Neural progenitor cell (in vitro differentiated cells): ENCODE measurements around the gene HPSE.
A peak's percentile ranks its signal among the peaks of the same experiment; 100 is the strongest.

ENCODE experiments used
- CTCF ChIP-seq: fragments of 200-600 bp; sonication (generic); IDR thresholded peaks from 2 replicates; pipeline ENCODE4 v1.5.1; 2017; ENCODE audit warnings: antibody characterized with exemption, mild to moderate bottlenecking
- EZH2 ChIP-seq: fragments of 200-600 bp; sonication (generic); IDR thresholded peaks from 2 replicates; pipeline ENCODE4 v1.6.1; 2017; ENCODE audit warnings: antibody characterized with exemption, mild to moderate bottlenecking, moderate library complexity
- EZH2phosphoT487 ChIP-seq: fragments of 200-600 bp; sonication (generic); IDR thresholded peaks from 2 replicates; pipeline ENCODE4 v1.6.1; 2017; ENCODE audit warnings: antibody characterized with exemption

DNA sequence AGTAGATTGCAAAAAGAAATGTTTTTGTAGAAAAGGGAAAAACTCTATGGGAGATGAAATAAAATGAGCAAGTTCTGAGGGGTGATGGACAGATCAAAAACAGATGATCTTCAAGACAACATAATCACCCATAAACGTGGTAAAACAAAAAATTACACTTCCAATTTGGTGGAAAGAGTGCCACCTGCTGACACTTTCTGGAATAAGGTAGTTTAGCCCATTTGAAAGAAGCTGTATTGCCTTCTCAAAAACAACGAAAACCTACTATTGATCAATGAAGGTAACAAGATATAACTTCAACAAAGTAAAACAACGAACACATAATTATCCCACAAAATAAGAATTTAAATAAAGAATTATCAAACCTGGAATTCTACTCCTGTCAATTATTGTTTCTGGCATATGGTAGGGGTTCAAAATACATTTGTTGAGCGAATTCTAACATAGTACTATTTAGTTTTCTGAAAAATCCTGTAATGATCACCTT, 52.6 kb downstream of the HPSE start:
- peak; percentile 76 for TF ChIP-seq CTCF
- no peak for TF ChIP-seq EZH2
- TF ChIP-seq EZH2phosphoT487, result no peak
